Epithelial cell of proximal tubule (primary cell): ENCODE measurements around the gene ARID5A. TPM values are rescaled to one million over a fixed set of nuclear protein-coding genes. Genes with fewer than 3 reads are reported as not detected.

ENCODE experiments used
- DNase-seq: peaks from one replicate; pipeline ENCODE4 v3.0.0-alpha.2; 2011; ENCODE audit warnings: low read depth
- H3K4me3 ChIP-seq: 2 replicates; pipeline ENCODE4 v1.5.1; 2011; ENCODE audit warnings: low read depth, mild to moderate bottlenecking, low read length
- total RNA-seq: library from RNA; depleted of rRNA; stranded (reverse); fragments of >200 nt; gene quantifications from 2 replicates; pipeline ENCODE4 v1.2.3, GENCODE V29; 2015
- TF ChIP-seq, protein P1 (sequence below): conservative IDR thresholded peaks from 2 replicates; pipeline ENCODE4 v1.5.1; 2012; ENCODE audit warnings: low read depth, mild to moderate bottlenecking, low read length

Gene ARID5A
- total RNA-seq, 1 donor from 2014 or later = 20.8 TPM

DNA sequence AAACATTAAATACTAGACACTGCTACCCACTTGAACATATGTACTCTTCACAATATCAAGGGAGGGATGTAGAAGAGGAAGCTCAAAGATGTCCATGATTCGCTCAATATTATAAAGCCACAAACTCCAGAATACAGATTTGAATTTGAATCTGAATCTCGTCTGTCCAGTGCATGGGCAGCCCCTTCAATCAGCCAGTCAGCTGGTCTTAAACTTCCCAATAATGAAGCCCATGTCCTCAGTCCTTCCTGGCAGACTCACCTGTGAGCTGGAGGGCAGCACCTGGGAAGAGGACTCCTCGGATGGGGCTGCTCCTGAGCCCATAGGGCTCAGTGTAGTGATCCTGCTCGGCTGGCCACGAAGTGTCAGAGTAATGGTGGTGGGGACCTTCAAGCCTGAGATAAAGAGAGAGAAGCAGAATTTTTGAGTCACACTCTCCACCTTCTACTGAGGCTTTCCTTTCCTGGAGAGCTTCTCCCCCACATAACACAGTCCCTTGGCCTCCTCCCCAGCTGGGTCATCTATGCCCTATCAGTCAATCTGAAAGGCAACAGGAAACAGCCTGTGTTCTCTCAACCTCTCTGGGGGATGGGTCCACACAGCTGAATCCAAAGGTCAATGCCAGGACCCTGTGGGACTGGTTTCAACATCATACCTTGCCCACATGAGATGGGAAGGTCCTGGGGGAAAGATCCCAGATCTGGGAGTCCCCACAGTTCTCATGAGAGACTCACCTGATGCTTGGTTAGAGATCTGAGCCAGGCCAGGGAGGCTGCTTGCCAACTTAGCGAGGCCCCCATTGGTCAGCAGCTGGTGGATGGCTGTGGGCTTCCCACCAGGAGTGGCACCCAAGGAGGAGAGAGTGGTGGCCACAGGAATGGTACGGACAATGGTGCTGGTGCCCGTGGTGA is 65.1 kb downstream of the ARID5A start:
- TF ChIP-seq, protein P1, sequence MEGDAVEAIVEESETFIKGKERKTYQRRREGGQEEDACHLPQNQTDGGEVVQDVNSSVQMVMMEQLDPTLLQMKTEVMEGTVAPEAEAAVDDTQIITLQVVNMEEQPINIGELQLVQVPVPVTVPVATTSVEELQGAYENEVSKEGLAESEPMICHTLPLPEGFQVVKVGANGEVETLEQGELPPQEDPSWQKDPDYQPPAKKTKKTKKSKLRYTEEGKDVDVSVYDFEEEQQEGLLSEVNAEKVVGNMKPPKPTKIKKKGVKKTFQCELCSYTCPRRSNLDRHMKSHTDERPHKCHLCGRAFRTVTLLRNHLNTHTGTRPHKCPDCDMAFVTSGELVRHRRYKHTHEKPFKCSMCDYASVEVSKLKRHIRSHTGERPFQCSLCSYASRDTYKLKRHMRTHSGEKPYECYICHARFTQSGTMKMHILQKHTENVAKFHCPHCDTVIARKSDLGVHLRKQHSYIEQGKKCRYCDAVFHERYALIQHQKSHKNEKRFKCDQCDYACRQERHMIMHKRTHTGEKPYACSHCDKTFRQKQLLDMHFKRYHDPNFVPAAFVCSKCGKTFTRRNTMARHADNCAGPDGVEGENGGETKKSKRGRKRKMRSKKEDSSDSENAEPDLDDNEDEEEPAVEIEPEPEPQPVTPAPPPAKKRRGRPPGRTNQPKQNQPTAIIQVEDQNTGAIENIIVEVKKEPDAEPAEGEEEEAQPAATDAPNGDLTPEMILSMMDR = no peak
- H3K4me3 ChIP-seq = no peak overlapping the region
- no peak for DNase-seq

Other genes with a start within 250 kb of the ARID5A start
- gene SNRNP200, start 231.2 kb upstream of the ARID5A start, total RNA-seq = 77.2 and 88.9 TPM in 2 replicates
- gene ITPRIPL1, start 211.4 kb upstream of the ARID5A start, total RNA-seq = 7.7 and 10.3 TPM in 2 replicates
- 45.2 and 58.7 TPM in 2 replicates for gene NCAPH, start 201.0 kb upstream of the ARID5A start, total RNA-seq
- gene NEURL3, start 31.4 kb upstream of the ARID5A start, total RNA-seq = 1.0 and 8.6 TPM in 2 replicates
- 24.0 and 30.8 TPM in 2 replicates for gene KANSL3, start 101.6 kb downstream of the ARID5A start, total RNA-seq
- gene FER1L5, start 106.0 kb downstream of the ARID5A start, total RNA-seq = 0.06 and 0.07 TPM in 2 replicates
- 13.0 and 22.3 TPM in 2 replicates for gene LMAN2L, start 203.3 kb downstream of the ARID5A start, total RNA-seq
- 5.7 and 9.0 TPM in 2 replicates for gene CNNM4, start 224.2 kb downstream of the ARID5A start, total RNA-seq